SJSA1 (cell line): ENCODE data around the gene NCBP2. TPM values are rescaled to one million over a fixed set of nuclear protein-coding genes. Genes with fewer than 3 reads are reported as not detected.

ENCODE experiments used
- DNase-seq, 2 experiments: peaks; one replicate each; pipeline ENCODE4 v3.0.0-alpha.2; 2015 to 2020; ENCODE audit warnings: low spot score in 2 of 2, low read depth in 1 of 2
- H3K27ac ChIP-seq: fragments of 250-450 bp; sonication (Bioruptor Pico); 2 replicates; pipeline ENCODE4 v1.5.1; 2020; ENCODE audit warnings: mild to moderate bottlenecking, moderate library complexity
- H3K27me3 ChIP-seq: fragments of 250-450 bp; sonication (Bioruptor Pico); replicated peaks from 2 replicates; pipeline ENCODE4 v1.5.1; 2020; ENCODE audit warnings: mild to moderate bottlenecking, moderate library complexity
- H3K36me3 ChIP-seq: fragments of 250-450 bp; sonication (Bioruptor Pico); 2 replicates; pipeline ENCODE4 v1.5.1; 2020; ENCODE audit warnings: mild to moderate bottlenecking
- H3K4me1 ChIP-seq: fragments of 250-450 bp; sonication (Bioruptor Pico); replicated peaks from 2 replicates; pipeline ENCODE4 v1.6.1; 2021; ENCODE audit warnings: mild to moderate bottlenecking
- H3K4me3 ChIP-seq: fragments of 250-450 bp; sonication (Bioruptor Pico); 2 replicates; pipeline ENCODE4 v1.5.1; 2020; ENCODE audit warnings: mild to moderate bottlenecking
- H3K9me3 ChIP-seq: fragments of 250-450 bp; sonication (Bioruptor Pico); replicated peaks from 2 replicates; pipeline ENCODE4 v1.5.1; 2020; ENCODE audit warnings: mild to moderate bottlenecking
- total RNA-seq: library from RNA; depleted of rRNA; stranded (reverse); fragments of >200 nt; shearing (Covaris generic); gene quantifications from 2 replicates; pipeline ENCODE4 v1.2.3, GENCODE V29; 2014; rRNA removed

The NCBP2 gene
- total RNA-seq, 1 experiment from 2014 or later: 44.8 TPM

- H3K36me3 ChIP-seq: peaks cover 75% of the 10 kb centered on the region
- no peaks in the 10 kb centered on the region for H3K9me3 ChIP-seq
- H3K27me3 ChIP-seq: no peaks in the 10 kb centered on the region
- H3K4me3 ChIP-seq: no peak overlapping the region
- H3K27ac ChIP-seq: no peak overlapping the region
- no peak for DNase-seq
- no peaks in the 10 kb centered on the region; the same call in 1 of the 2 replicates for H3K4me1 ChIP-seq
Observed at GRCh38 chr3:196903740-196904139, 38.6 kb downstream of the NCBP2 start.

- DNase-seq: no peak
- Histone ChIP-seq H3K36me3 (peaks cover 68% of the 10 kb centered on the region), H3K27me3 (no peaks in the 10 kb centered on the region), H3K27ac (no peak overlapping the region), H3K4me3 (no peak overlapping the region), H3K4me1 (no peaks in the 10 kb centered on the region; the same call in 1 of the 2 replicates), H3K9me3 (no peaks in the 10 kb centered on the region)
Observed at GRCh38 chr3:196902296-196902695, 40.0 kb downstream of the NCBP2 start.

- Histone ChIP-seq H3K4me1 (no peaks in the 10 kb centered on the region; the same call in 1 of the 2 replicates), H3K36me3 (peaks cover 63% of the 10 kb centered on the region), H3K9me3 (no peaks in the 10 kb centered on the region), H3K27me3 (no peaks in the 10 kb centered on the region), H3K4me3 (no peak overlapping the region), H3K27ac (no peak overlapping the region)
- no peak for DNase-seq
Observed at GRCh38 chr3:196901768-196902167, 40.6 kb downstream of the NCBP2 start.

DNA sequence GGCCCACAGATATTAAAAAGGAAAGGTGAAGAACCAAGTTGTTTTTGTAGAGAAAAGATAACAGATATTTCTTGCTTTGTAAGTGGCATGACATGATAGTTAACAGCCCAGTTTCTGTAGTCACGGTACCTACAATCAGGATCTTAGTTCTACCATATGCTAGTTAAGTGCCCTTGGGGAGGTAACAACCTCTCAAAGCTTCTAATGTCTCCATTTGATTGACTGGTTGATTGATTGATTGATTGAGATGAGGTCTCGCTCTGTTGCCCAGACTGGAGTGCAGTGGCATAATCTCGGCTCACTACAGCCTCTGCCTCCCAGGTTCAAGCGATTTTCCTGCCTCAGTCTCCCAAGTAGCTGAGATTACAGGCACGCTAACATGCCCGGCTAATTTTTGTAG is 46.1 kb downstream of the NCBP2 start:
- Histone ChIP-seq H3K27ac (no peak overlapping the region), H3K27me3 (no peaks in the 10 kb centered on the region), H3K36me3 (peaks cover 21% of the 10 kb centered on the region), H3K4me1 (no peaks in the 10 kb centered on the region), H3K9me3 (no peaks in the 10 kb centered on the region), H3K4me3 (no peak overlapping the region)
- DNase-seq: no peak

DNA sequence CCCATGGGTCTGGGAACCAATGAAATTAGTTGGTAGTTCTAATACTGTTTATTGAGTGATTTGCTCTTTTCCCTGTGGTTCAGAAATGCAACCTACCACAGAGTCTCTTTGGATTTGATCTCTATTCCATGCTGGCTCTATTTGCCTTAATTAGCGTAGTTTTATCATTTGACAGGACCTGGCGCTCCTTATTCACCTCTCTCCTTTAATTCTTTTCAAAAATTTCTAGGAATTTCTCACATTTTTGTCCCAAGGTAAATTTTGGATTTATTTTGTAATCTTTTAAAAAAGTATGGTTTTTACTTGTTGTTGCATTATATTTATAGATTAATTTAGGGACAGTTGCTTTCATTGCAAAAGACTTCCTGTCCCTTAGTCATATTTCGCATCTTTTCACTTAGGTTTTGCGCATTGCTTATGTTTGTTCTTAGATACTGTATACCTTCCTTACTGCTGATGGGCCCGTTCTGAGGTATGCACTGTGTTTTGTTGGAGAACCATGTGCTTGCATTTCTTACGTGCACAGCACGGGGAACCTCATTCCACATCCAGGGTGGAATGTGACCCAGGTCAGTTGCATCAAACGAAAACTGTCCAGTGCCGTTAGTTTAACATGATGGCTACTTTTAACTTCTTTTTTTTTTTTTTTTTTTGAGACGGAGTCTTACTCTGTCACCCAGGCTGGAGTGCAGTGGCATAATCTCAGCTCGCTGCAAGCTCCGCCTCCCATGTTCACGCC is 47.6 kb downstream of the NCBP2 start:
- H3K27me3 ChIP-seq: no peaks in the 10 kb centered on the region
- H3K4me1 ChIP-seq: no peaks in the 10 kb centered on the region
- H3K36me3 ChIP-seq: peaks cover 23% of the 10 kb centered on the region
- DNase-seq: no peak
- no peak overlapping the region for H3K4me3 ChIP-seq
- H3K9me3 ChIP-seq: no peaks in the 10 kb centered on the region
- no peak overlapping the region for H3K27ac ChIP-seq

DNA sequence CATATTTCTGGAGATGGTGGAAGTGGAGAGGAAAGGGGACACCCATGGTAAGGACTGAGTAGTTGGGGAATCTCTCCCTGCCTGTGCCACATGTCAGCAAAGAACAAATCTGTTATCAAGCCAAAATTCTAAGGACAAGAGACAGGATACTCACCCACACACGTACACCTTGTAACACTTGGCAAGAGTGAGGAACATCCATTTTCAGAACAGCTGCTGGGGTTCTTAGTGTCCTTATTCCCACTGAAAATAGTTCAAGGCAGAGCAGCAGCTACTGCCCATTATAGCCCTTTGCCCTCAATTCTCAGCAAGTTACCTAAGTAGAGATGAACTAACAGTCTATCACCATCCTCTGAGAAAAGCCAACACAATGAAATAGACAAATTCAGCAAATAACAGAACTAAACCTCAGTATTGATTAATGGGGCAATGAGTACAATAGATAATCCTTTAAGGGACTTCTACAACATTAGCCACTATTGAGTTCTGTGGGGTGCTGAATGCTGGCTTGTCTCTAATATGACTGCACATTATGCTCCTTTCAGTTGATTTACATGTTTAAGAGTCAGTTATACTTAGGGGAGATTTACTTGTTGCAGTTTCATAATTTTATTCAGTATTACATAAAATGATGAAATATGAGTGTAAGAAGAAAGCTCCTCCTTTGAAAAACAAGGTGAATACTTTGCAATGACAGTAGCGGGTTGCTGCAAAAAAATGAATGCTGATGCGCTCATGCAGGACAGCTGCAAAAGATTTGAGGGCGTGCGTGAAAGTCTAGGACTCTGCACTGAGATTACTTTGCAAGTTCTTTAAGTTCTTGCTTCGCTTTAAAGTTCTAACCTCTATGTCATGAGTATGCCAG is 52.3 kb downstream of the NCBP2 start:
- H3K9me3 ChIP-seq: no peaks in the 10 kb centered on the region
- H3K36me3 ChIP-seq: peaks cover 49% of the 10 kb centered on the region
- DNase-seq: no peak
- H3K27ac ChIP-seq: no peak overlapping the region
- H3K4me3 ChIP-seq: no peak overlapping the region
- no peaks in the 10 kb centered on the region for H3K4me1 ChIP-seq
- H3K27me3 ChIP-seq: no peaks in the 10 kb centered on the region

DNA sequence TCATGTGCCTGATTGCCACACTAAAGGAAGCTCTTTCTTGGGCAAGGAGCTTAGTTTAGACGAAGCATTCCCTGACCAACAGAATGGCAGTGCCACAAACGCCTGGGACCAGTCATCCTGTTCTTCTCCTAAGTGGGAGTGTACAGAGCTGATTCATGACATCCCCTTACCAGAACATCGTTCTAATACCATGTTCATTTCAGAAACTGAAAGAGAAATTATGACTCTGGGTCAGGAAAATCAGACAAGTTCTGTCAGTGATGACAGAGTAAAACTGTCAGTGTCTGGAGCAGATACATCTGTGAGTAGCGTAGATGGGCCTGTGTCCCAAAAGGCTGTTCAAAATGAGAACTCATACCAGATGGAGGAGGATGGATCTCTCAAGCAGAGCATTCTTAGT is 56.2 kb downstream of the NCBP2 start:
- Histone ChIP-seq H3K4me1 (no peaks in the 10 kb centered on the region), H3K4me3 (no peak overlapping the region), H3K36me3 (peaks cover 46% of the 10 kb centered on the region), H3K9me3 (no peaks in the 10 kb centered on the region), H3K27ac (no peak overlapping the region), H3K27me3 (no peaks in the 10 kb centered on the region)
- no peak for DNase-seq

Other genes starting within 250 kb of the NCBP2 start
- 2.0 and 2.5 TPM in 2 replicates for gene CEP19, start 230.3 kb downstream of the NCBP2 start, total RNA-seq
- gene PIGX, start 230.2 kb downstream of the NCBP2 start, total RNA-seq: 32.7 and 63.1 TPM in 2 replicates
- gene PAK2, start 202.7 kb downstream of the NCBP2 start, total RNA-seq: 19.5 and 22.4 TPM in 2 replicates
- 35.6 and 43.0 TPM in 2 replicates for gene SENP5, start 74.6 kb downstream of the NCBP2 start, total RNA-seq
- gene PIGZ, start 26.3 kb upstream of the NCBP2 start, total RNA-seq: 0.13 and 0.84 TPM in 2 replicates
- 1.7 and 8.2 TPM in 2 replicates for gene MELTF, start 87.3 kb upstream of the NCBP2 start, total RNA-seq